Measurements from ENCODE around the gene DDIT4.

DNA sequence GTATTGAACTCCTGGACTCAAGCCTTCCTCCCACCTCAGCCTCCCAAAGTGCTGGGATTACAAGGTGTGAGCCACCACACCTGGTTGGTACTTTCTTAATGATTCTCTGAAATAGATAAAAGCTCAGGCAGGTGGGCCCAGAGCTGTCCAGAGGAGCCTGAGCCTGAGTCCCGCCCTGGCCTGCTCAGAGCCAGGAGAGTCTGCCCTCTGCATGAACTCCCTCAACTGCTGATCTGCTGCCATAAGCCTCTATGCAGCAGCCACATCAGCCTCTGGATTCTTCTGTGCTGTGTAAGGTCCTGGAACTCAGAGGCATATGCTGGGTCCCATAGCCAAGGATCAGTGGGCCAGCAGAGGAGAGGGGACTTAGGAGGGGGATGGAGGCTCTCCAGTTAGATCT is 23.1 kb upstream of the DDIT4 start:
- TF ChIP-seq, protein P1, sequence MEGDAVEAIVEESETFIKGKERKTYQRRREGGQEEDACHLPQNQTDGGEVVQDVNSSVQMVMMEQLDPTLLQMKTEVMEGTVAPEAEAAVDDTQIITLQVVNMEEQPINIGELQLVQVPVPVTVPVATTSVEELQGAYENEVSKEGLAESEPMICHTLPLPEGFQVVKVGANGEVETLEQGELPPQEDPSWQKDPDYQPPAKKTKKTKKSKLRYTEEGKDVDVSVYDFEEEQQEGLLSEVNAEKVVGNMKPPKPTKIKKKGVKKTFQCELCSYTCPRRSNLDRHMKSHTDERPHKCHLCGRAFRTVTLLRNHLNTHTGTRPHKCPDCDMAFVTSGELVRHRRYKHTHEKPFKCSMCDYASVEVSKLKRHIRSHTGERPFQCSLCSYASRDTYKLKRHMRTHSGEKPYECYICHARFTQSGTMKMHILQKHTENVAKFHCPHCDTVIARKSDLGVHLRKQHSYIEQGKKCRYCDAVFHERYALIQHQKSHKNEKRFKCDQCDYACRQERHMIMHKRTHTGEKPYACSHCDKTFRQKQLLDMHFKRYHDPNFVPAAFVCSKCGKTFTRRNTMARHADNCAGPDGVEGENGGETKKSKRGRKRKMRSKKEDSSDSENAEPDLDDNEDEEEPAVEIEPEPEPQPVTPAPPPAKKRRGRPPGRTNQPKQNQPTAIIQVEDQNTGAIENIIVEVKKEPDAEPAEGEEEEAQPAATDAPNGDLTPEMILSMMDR (IDR thresholded peaks at IDR 0.05; ENCODE audit: low read depth, low read length), result no peak
- TF ChIP-seq MYC (IDR thresholded peaks at IDR 0.05; ENCODE audit: low read depth, low read length) (no peak), POLR2A (IDR thresholded peaks at IDR 0.05; ENCODE audit: extremely low read depth, insufficient read length) (no peak), MAX (IDR thresholded peaks at IDR 0.05; ENCODE audit: low read depth, low read length) (no peak)

Data from NB4 (cell line).